ENCODE data around the gene ASXL1.
"Not testable (repeated sequence)": the region's sequence is repeated elsewhere in the genome, so short reads cannot be mapped to it uniquely, and the experiment has no call there.

ASXL1 gene

GRCh38 chr20:32363492-32363891, 5.4 kb downstream of the ASXL1 start:
- no peak for DNase-seq

- DNase-seq = no peak
Observed at GRCh38 chr20:32364554-32365208, 6.5 kb downstream of the ASXL1 start.

GRCh38 chr20:32365564-32365963, 7.4 kb downstream of the ASXL1 start:
- peak; percentile 17 for DNase-seq

- DNase-seq = no peak
Observed at GRCh38 chr20:32366380-32366779, 8.2 kb downstream of the ASXL1 start.

GRCh38 chr20:32368323-32368722, 10.2 kb downstream of the ASXL1 start:
- no peak for DNase-seq

- no peak for DNase-seq
Observed at GRCh38 chr20:32368925-32369324, 10.8 kb downstream of the ASXL1 start.

GRCh38 chr20:32370897-32371296, 12.8 kb downstream of the ASXL1 start:
- DNase-seq = no peak

GRCh38 chr20:32378461-32378860, 20.3 kb downstream of the ASXL1 start:
- DNase-seq = no peak

- not testable (repeated sequence) for DNase-seq
Observed at GRCh38 chr20:32380037-32380436, 21.9 kb downstream of the ASXL1 start.

- no peak for DNase-seq
Observed at GRCh38 chr20:32380745-32381144, 22.6 kb downstream of the ASXL1 start.

GRCh38 chr20:32382102-32382950, 24.2 kb downstream of the ASXL1 start:
- DNase-seq = no peak

- DNase-seq = not testable (repeated sequence)
Observed at GRCh38 chr20:32383441-32383840, 25.3 kb downstream of the ASXL1 start.

- DNase-seq = no peak
Observed at GRCh38 chr20:32385541-32385940, 27.4 kb downstream of the ASXL1 start.

GRCh38 chr20:32386091-32386490, 28.0 kb downstream of the ASXL1 start:
- no peak for DNase-seq

GRCh38 chr20:32387252-32387651, 29.1 kb downstream of the ASXL1 start:
- DNase-seq = no peak

- no peak for DNase-seq
Observed at GRCh38 chr20:32391003-32391402, 32.9 kb downstream of the ASXL1 start.

GRCh38 chr20:32395066-32395465, 36.9 kb downstream of the ASXL1 start:
- DNase-seq = no peak

GRCh38 chr20:32396646-32397160, 38.6 kb downstream of the ASXL1 start:
- DNase-seq = no peak

- no peak for DNase-seq
Observed at GRCh38 chr20:32397567-32398084, 39.5 kb downstream of the ASXL1 start.

- DNase-seq = no peak
Observed at GRCh38 chr20:32400476-32400875, 42.3 kb downstream of the ASXL1 start.

- DNase-seq = no peak
Observed at GRCh38 chr20:32404017-32404416, 45.9 kb downstream of the ASXL1 start.

- DNase-seq = no peak
Observed at GRCh38 chr20:32406701-32407100, 48.6 kb downstream of the ASXL1 start.

GRCh38 chr20:32407131-32407750, 49.1 kb downstream of the ASXL1 start:
- not testable (repeated sequence) for DNase-seq

Measured in DMS 273 treated with DMSO at 0.1 percent for 48 hours (cell line).